Astrocyte of the hippocampus (primary cell): ENCODE measurements around the gene DHRS4L2.

Experiments used
- DNase-seq: peaks from one replicate; pipeline ENCODE4 v3.0.0; 2011; ENCODE audit warnings: low read depth, low spot score

The DHRS4L2 gene

GRCh38 chr14:24053548-24054323 lies 65.0 kb downstream of the DHRS4L2 start:
- DNase-seq = no peak

GRCh38 chr14:24054324-24054641 lies 65.6 kb downstream of the DHRS4L2 start:
- DNase-seq = no peak

DNA sequence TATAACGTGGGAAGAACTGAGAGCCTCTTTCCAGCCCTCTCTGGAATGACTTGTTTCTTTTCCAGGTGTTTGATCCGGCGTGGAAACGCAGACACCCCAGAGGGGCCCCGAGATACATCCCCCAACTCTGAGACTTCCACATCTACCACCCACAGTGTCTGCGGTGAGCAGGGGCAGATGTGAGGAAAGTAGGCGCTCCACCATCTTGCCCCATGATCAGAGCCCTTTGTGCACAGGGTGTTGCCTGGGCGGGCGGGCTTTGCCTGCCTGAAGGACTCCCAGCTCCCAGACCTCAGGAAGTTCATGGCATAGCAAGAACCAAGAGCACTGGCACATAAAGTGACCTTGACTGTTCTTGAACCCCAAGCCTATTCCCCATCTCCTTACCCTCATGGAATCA lies 65.9 kb downstream of the DHRS4L2 start:
- DNase-seq = no peak
